ENCODE measurements around the gene C20orf141. TPM values are rescaled to one million over a fixed set of nuclear protein-coding genes. Genes with fewer than 3 reads are reported as not detected.

The C20orf141 gene
- total RNA-seq, 2 experiments from 2014 or later, result not detected

GRCh38 chr20:2773812-2774211, 41.0 kb upstream of the C20orf141 start:
- Mint-ChIP-seq H3K27me3 (peaks cover 6% of the 10 kb centered on the region), H3K27ac (no peak overlapping the region), H3K4me1 (ENCODE audit: low read depth) (peaks cover 7% of the 10 kb centered on the region), H3K4me3 (no peak overlapping the region), H3K36me3 (ENCODE audit: low read depth) (no peaks in the 10 kb centered on the region), H3K9me3 (no peaks in the 10 kb centered on the region)
- ATAC-seq, result no peak
- ChIA-PET CTCF (interaction anchor here (1.1 to 1.7 kb wide), 3 partner anchors 14 to 61 kb away, joined by 3 to 4 read pairs (median 3); no protein-coding TSS in a partner anchor), POLR2A (no interaction called here)
- intact Hi-C loops (cut with micrococcal nuclease), result no loop called here
- DNase-seq, result no peak
- no peak for TF ChIP-seq CTCF (IDR thresholded peaks at IDR 0.05)

GRCh38 chr20:2775139-2775538, 39.6 kb upstream of the C20orf141 start:
- TF ChIP-seq CTCF (IDR thresholded peaks at IDR 0.05), result no peak
- ATAC-seq (no peak), DNase-seq (no peak)
- Mint-ChIP-seq H3K4me3 (no peak overlapping the region), H3K27ac (no peak overlapping the region), H3K36me3 (ENCODE audit: low read depth) (no peaks in the 10 kb centered on the region), H3K9me3 (no peaks in the 10 kb centered on the region), H3K27me3 (peaks cover 6% of the 10 kb centered on the region), H3K4me1 (ENCODE audit: low read depth) (peaks cover 7% of the 10 kb centered on the region)
- POLR2A ChIA-PET, result no interaction called here
- intact Hi-C loops (cut with micrococcal nuclease), result no loop called here
- CTCF ChIA-PET, result interaction anchor here (0.7 to 1.7 kb wide), 4 partner anchors 19 to 62 kb away, joined by 3 to 5 read pairs (median 4); no protein-coding TSS in a partner anchor

- CTCF ChIA-PET, result no interaction called here
- H3K27me3 Mint-ChIP-seq, result peaks cover 13% of the 10 kb centered on the region
- intact Hi-C loops (cut with micrococcal nuclease), result no loop called here
Observed at GRCh38 chr20:2778602-2779321, 36.0 kb upstream of the C20orf141 start.

GRCh38 chr20:2780948-2781347, 33.8 kb upstream of the C20orf141 start:
- CTCF ChIA-PET, result interaction anchor here (0.8 to 1.5 kb wide), 4 partner anchors 14 to 37 kb away, joined by 3 to 5 read pairs (median 4); no protein-coding TSS in a partner anchor
- no peaks in the 10 kb centered on the region for H3K4me1 Mint-ChIP-seq (ENCODE audit: low read depth)
- H3K27me3 Mint-ChIP-seq, result peaks cover 15% of the 10 kb centered on the region
- no peak for TF ChIP-seq CTCF (IDR thresholded peaks at IDR 0.05)
- POLR2A ChIA-PET, result no interaction called here
- no peak overlapping the region for H3K27ac Mint-ChIP-seq
- intact Hi-C loops (cut with micrococcal nuclease), result no loop called here
- DNase-seq, result no peak
- H3K4me3 Mint-ChIP-seq, result no peak overlapping the region
- H3K9me3 Mint-ChIP-seq, result no peaks in the 10 kb centered on the region
- no peak for ATAC-seq
- H3K36me3 Mint-ChIP-seq (ENCODE audit: low read depth), result no peaks in the 10 kb centered on the region

More at GRCh38 chr20:2778602-2779321, 36.0 kb upstream of the C20orf141 start:
- TF ChIP-seq CTCF (IDR thresholded peaks at IDR 0.05), result no peak
- H3K27ac Mint-ChIP-seq, result no peak overlapping the region
- H3K4me3 Mint-ChIP-seq, result no peak overlapping the region
- H3K4me1 Mint-ChIP-seq (ENCODE audit: low read depth), result no peaks in the 10 kb centered on the region
- H3K36me3 Mint-ChIP-seq (ENCODE audit: low read depth), result no peaks in the 10 kb centered on the region
- no peak for DNase-seq
- ATAC-seq, result no peak
- no peaks in the 10 kb centered on the region for H3K9me3 Mint-ChIP-seq
- POLR2A ChIA-PET, result no interaction called here

GRCh38 chr20:2783908-2784566, 30.8 kb upstream of the C20orf141 start:
- Mint-ChIP-seq H3K9me3 (no peaks in the 10 kb centered on the region), H3K4me3 (no peak overlapping the region), H3K4me1 (ENCODE audit: low read depth) (no peaks in the 10 kb centered on the region), H3K27ac (no peak overlapping the region), H3K36me3 (ENCODE audit: low read depth) (no peaks in the 10 kb centered on the region), H3K27me3 (peaks cover 10% of the 10 kb centered on the region)
- ChIA-PET POLR2A (no interaction called here), CTCF (no interaction called here)
- intact Hi-C loops (cut with micrococcal nuclease), result no loop called here
- DNase-seq, result no peak
- no peak for TF ChIP-seq CTCF (IDR thresholded peaks at IDR 0.05)
- no peak for ATAC-seq

All from activated CD8-positive, alpha-beta T cell treated with anti-CD3 and anti-CD28 coated beads for 36 hours (primary cell).